ENCODE measurements around the gene VPS11.

VPS11 gene

GRCh38 chr11:119118946-119119345 lies 51.3 kb downstream of the VPS11 start:
- TF ChIP-seq, protein P1, sequence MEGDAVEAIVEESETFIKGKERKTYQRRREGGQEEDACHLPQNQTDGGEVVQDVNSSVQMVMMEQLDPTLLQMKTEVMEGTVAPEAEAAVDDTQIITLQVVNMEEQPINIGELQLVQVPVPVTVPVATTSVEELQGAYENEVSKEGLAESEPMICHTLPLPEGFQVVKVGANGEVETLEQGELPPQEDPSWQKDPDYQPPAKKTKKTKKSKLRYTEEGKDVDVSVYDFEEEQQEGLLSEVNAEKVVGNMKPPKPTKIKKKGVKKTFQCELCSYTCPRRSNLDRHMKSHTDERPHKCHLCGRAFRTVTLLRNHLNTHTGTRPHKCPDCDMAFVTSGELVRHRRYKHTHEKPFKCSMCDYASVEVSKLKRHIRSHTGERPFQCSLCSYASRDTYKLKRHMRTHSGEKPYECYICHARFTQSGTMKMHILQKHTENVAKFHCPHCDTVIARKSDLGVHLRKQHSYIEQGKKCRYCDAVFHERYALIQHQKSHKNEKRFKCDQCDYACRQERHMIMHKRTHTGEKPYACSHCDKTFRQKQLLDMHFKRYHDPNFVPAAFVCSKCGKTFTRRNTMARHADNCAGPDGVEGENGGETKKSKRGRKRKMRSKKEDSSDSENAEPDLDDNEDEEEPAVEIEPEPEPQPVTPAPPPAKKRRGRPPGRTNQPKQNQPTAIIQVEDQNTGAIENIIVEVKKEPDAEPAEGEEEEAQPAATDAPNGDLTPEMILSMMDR (IDR thresholded peaks at IDR 0.05; ENCODE audit: control insufficient read depth, insufficient read depth, low read depth, low read length, missing control alignments): no peak
- no peak for DNase-seq (ENCODE audit: low read depth)
- H3K4me3 ChIP-seq (ENCODE audit: control insufficient read depth, low read depth, low read length): no peak overlapping the region

- H3K4me3 ChIP-seq (ENCODE audit: control insufficient read depth, low read depth, low read length): peak overlapping the region; percentile 96
- TF ChIP-seq, protein P1 (IDR thresholded peaks at IDR 0.05; ENCODE audit: control insufficient read depth, insufficient read depth, low read depth, low read length, missing control alignments): no peak
- no peak for DNase-seq (ENCODE audit: low read depth)
Measured at GRCh38 chr11:119120639-119121007, 53.0 kb downstream of the VPS11 start.

DNA sequence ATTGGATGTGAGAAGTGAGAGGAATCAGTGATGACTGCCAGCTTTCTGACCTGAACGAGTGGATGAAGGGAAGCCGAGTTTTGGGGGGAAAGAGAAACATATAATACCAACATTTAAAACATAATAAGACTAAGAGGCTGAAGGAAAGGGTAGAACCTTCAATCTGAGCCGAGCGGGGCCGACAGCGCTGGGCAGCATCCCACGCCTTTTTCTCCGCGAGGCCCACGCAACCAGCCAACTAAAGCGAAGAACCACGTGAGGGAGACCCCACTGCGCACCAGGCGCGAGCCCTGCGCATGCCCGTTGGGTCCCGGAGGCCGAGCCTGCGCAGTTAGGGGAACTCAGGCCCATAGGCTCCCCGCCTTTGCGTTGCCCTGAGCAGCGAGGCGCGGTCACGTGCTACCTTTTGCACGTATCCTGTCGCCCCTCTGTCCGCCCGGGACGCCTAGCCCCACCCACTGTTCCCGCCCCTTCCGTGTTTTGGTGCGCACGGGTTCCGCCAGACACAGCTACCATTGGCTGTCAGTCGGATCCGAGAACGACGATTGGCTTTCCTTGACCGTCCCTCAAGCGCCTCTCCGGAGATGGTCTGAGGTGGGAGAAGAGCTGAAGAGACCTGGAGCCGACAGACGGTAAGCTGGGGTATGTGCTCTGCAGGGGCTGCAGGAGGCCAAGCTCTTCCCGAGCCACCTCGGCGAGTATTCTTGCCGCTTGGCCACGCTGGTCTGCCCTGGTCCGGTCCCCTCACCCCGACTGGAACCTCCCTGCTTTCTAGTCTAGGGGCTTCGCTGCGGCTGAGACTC lies 53.6 kb downstream of the VPS11 start, which contains the start of gene HINFP:
Gene HINFP, plus strand, starts transcription at position 573 of the 803 bp plus-strand sequence. CDS start 5,365 bp downstream, outside the sequence.
- peak; percentile 92 for DNase-seq (ENCODE audit: low read depth)
- peak within 1 kb of the TSS; percentile 96 for H3K4me3 ChIP-seq (ENCODE audit: control insufficient read depth, low read depth, low read length)
- TF ChIP-seq, protein P1 (IDR thresholded peaks at IDR 0.05; ENCODE audit: control insufficient read depth, insufficient read depth, low read depth, low read length, missing control alignments): no peak

GRCh38 chr11:119121811-119122124 lies 54.1 kb downstream of the VPS11 start:
- H3K4me3 ChIP-seq (ENCODE audit: control insufficient read depth, low read depth, low read length): peak overlapping the region; percentile 96
- DNase-seq (ENCODE audit: low read depth): no peak
- TF ChIP-seq, protein P1 (IDR thresholded peaks at IDR 0.05; ENCODE audit: control insufficient read depth, insufficient read depth, low read depth, low read length, missing control alignments): no peak

- TF ChIP-seq, protein P1 (IDR thresholded peaks at IDR 0.05; ENCODE audit: control insufficient read depth, insufficient read depth, low read depth, low read length, missing control alignments): no peak
- no peak for DNase-seq (ENCODE audit: low read depth)
- H3K4me3 ChIP-seq (ENCODE audit: control insufficient read depth, low read depth, low read length): no peak overlapping the region
Measured at GRCh38 chr11:119125821-119126220, 58.2 kb downstream of the VPS11 start.

GRCh38 chr11:119126675-119127268 lies 59.2 kb downstream of the VPS11 start:
- no peak overlapping the region for H3K4me3 ChIP-seq (ENCODE audit: control insufficient read depth, low read depth, low read length)
- TF ChIP-seq, protein P1 (IDR thresholded peaks at IDR 0.05; ENCODE audit: control insufficient read depth, insufficient read depth, low read depth, low read length, missing control alignments): no peak
- DNase-seq (ENCODE audit: low read depth): no peak

Measured in AG09309 (cell line).